ENCODE results near the gene INPP5A. TPM values are rescaled to one million over a fixed set of nuclear protein-coding genes. Genes with fewer than 3 reads are reported as not detected.

The INPP5A gene
- total RNA-seq, 1 donor from 2014 or later, result 30.6 TPM

GRCh38 chr10:132548106-132548823 lies 10.7 kb downstream of the INPP5A start:
- Mint-ChIP-seq H3K4me3 (ENCODE audit: low read depth) (no peak overlapping the region), H3K4me1 (ENCODE audit: low read depth) (peaks cover 10% of the 10 kb centered on the region), H3K9me3 (ENCODE audit: low read depth) (no peaks in the 10 kb centered on the region), H3K27me3 (no peaks in the 10 kb centered on the region), H3K27ac (no peak overlapping the region), H3K36me3 (ENCODE audit: insufficient read depth) (no peaks in the 10 kb centered on the region)
- no peak for DNase-seq (ENCODE audit: low spot score, unreplicated experiment)
- TF ChIP-seq CTCF (IDR thresholded peaks at IDR 0.05; ENCODE audit: unreplicated experiment), result no peak

GRCh38 chr10:132548869-132549268 lies 11.3 kb downstream of the INPP5A start:
- no peak overlapping the region for H3K4me3 Mint-ChIP-seq (ENCODE audit: low read depth)
- H3K27ac Mint-ChIP-seq, result no peak overlapping the region
- no peaks in the 10 kb centered on the region for H3K9me3 Mint-ChIP-seq (ENCODE audit: low read depth)
- TF ChIP-seq CTCF (IDR thresholded peaks at IDR 0.05; ENCODE audit: unreplicated experiment), result no peak
- no peaks in the 10 kb centered on the region for H3K27me3 Mint-ChIP-seq
- no peak for DNase-seq (ENCODE audit: low spot score, unreplicated experiment)
- no peaks in the 10 kb centered on the region for H3K36me3 Mint-ChIP-seq (ENCODE audit: insufficient read depth)
- H3K4me1 Mint-ChIP-seq (ENCODE audit: low read depth), result peaks cover 10% of the 10 kb centered on the region

DNA sequence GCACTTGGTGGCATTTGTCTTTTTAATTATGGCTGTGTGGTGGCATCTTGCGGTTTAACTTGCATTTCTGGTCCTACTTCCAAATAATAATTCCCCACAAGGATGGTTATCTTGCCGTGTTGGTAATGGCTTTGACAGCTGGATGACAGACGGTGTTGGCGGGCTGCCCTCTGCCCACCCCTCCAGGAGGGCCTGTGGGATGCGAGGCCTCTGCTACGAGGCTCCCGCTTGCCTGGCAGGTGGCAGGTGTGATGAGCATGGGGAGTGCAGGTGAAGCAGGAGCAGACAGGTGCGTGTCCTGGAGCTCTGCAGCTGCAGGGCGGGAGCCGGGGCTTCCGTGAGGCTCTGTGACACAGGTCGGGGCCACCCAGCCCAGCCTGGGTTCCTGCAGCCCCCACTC lies 11.8 kb downstream of the INPP5A start:
- Mint-ChIP-seq H3K27me3 (no peaks in the 10 kb centered on the region), H3K36me3 (ENCODE audit: insufficient read depth) (no peaks in the 10 kb centered on the region), H3K27ac (no peak overlapping the region), H3K9me3 (ENCODE audit: low read depth) (no peaks in the 10 kb centered on the region), H3K4me1 (ENCODE audit: low read depth) (peaks cover 9% of the 10 kb centered on the region), H3K4me3 (ENCODE audit: low read depth) (no peak overlapping the region)
- no peak for DNase-seq (ENCODE audit: low spot score, unreplicated experiment)
- TF ChIP-seq CTCF (IDR thresholded peaks at IDR 0.05; ENCODE audit: unreplicated experiment), result no peak

DNA sequence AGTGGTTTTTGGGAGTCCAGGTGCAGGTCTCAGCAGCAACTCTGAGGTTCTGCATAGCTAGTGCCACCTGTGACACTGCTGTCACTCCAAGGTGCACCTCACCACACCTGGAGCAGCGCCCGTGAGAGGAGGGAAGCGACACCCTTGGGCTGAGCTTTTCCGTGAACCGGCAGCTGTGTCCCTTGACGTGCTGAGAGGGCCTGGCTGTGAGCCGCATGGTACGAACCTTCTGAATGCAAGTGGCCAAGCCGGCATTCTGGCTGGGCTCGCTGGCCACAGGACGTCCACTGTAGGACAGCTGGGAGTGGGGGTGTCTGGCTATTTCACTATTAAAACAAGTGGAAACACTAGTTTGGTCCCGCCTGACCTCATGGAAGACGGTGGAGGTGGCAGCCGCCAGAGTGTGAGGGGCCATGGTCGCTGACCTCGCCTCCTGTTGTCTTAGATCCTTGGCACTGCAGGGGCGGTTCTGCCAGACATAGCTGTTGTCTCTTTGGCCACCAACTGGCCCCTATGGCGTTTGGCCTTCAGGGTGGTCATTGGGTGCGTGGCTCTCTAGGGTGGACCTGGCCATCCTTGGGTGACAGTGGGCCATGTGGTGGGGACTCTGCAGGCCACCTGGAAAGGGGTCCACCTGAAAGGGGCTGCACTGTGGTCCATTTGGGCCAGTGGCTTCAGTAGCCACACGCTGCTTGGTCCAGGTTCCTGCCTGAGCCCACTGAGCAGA lies 12.9 kb downstream of the INPP5A start:
- DNase-seq (ENCODE audit: low spot score, unreplicated experiment), result no peak
- H3K27me3 Mint-ChIP-seq, result no peaks in the 10 kb centered on the region
- TF ChIP-seq CTCF (IDR thresholded peaks at IDR 0.05; ENCODE audit: unreplicated experiment), result no peak
- H3K4me3 Mint-ChIP-seq (ENCODE audit: low read depth), result no peak overlapping the region
- no peaks in the 10 kb centered on the region for H3K9me3 Mint-ChIP-seq (ENCODE audit: low read depth)
- peaks cover 3% of the 10 kb centered on the region for H3K4me1 Mint-ChIP-seq (ENCODE audit: low read depth)
- H3K36me3 Mint-ChIP-seq (ENCODE audit: insufficient read depth), result no peaks in the 10 kb centered on the region
- no peak overlapping the region for H3K27ac Mint-ChIP-seq

- Mint-ChIP-seq H3K27ac (no peak overlapping the region), H3K27me3 (no peaks in the 10 kb centered on the region), H3K4me1 (ENCODE audit: low read depth) (peaks cover 3% of the 10 kb centered on the region), H3K36me3 (ENCODE audit: insufficient read depth) (no peaks in the 10 kb centered on the region), H3K9me3 (ENCODE audit: low read depth) (no peaks in the 10 kb centered on the region), H3K4me3 (ENCODE audit: low read depth) (no peak overlapping the region)
- no peak for DNase-seq (ENCODE audit: low spot score, unreplicated experiment)
- TF ChIP-seq CTCF (IDR thresholded peaks at IDR 0.05; ENCODE audit: unreplicated experiment), result no peak
Measured at GRCh38 chr10:132551093-132551807, 13.7 kb downstream of the INPP5A start.

Measured in progenitor cell of endocrine pancreas (in vitro differentiated cells).